CD4-positive, alpha-beta T cell treated with Interleukin-21 for 1 hour (primary cell): ENCODE data around the gene OR13C5.
"Not testable (repeated sequence)": the region's sequence is repeated elsewhere in the genome, so short reads cannot be mapped to it uniquely, and the experiment has no call there.

Experiments used
- DNase-seq: peaks from one replicate; pipeline ENCODE4 v3.0.0-alpha.2; 2020

Gene OR13C5

GRCh38 chr9:104599313-104599712, at the start of gene OR13C5:
Gene OR13C5 (minus strand): TSS chr9:104599413. CDS start chr9:104599413, 0 bp downstream.
- not testable (repeated sequence) for DNase-seq

- no peak for DNase-seq
Observed at GRCh38 chr9:104635456-104635855, 36.2 kb upstream of the OR13C5 start.

GRCh38 chr9:104633976-104634520, 34.8 kb upstream of the OR13C5 start:
- no peak for DNase-seq

GRCh38 chr9:104625964-104626363, 26.8 kb upstream of the OR13C5 start:
- not testable (repeated sequence) for DNase-seq

GRCh38 chr9:104618104-104618503, 18.9 kb upstream of the OR13C5 start, which contains the start of gene OR13C9:
Gene OR13C9 (minus strand): TSS chr9:104618204. CDS start chr9:104618204, 0 bp downstream.
- no peak for DNase-seq

- no peak for DNase-seq
Observed at GRCh38 chr9:104617418-104617817, 18.2 kb upstream of the OR13C5 start.

- DNase-seq: no peak
Observed at GRCh38 chr9:104611213-104611612, 12.0 kb upstream of the OR13C5 start.

GRCh38 chr9:104608336-104608735, 9.1 kb upstream of the OR13C5 start:
- DNase-seq: no peak

- no peak for DNase-seq
Observed at GRCh38 chr9:104606152-104606551, 6.9 kb upstream of the OR13C5 start.

GRCh38 chr9:104605527-104605926, 6.3 kb upstream of the OR13C5 start, which contains the start of gene OR13C2:
Gene OR13C2 (minus strand): TSS chr9:104605627. CDS start chr9:104605627, 0 bp downstream.
- not testable (repeated sequence) for DNase-seq

GRCh38 chr9:104604801-104605200, 5.6 kb upstream of the OR13C5 start:
- no peak for DNase-seq

- DNase-seq: not testable (repeated sequence)
Observed at GRCh38 chr9:104598749-104599148, 464 bp downstream of the OR13C5 start.

GRCh38 chr9:104589626-104590025, 9.6 kb downstream of the OR13C5 start:
- DNase-seq: no peak

GRCh38 chr9:104586496-104587180, 12.6 kb downstream of the OR13C5 start:
- no peak for DNase-seq

GRCh38 chr9:104580562-104580961, 18.7 kb downstream of the OR13C5 start:
- DNase-seq: no peak

GRCh38 chr9:104577263-104577662, 21.9 kb downstream of the OR13C5 start:
- DNase-seq: no peak

- no peak for DNase-seq
Observed at GRCh38 chr9:104575456-104575855, 23.8 kb downstream of the OR13C5 start.

- DNase-seq: no peak
Observed at GRCh38 chr9:104572612-104573011, 26.6 kb downstream of the OR13C5 start.

- DNase-seq: no peak
Observed at GRCh38 chr9:104568868-104569267, 30.3 kb downstream of the OR13C5 start, which contains the start of gene OR13C8. Gene OR13C8 (plus strand): TSS chr9:104569168. CDS start chr9:104569168, 0 bp downstream.

GRCh38 chr9:104564358-104564757, 34.9 kb downstream of the OR13C5 start:
- no peak for DNase-seq

GRCh38 chr9:104556830-104557634, 42.2 kb downstream of the OR13C5 start:
- DNase-seq: no peak

GRCh38 chr9:104555521-104555920, 43.7 kb downstream of the OR13C5 start:
- DNase-seq: no peak

GRCh38 chr9:104553261-104553660, 46.0 kb downstream of the OR13C5 start:
- DNase-seq: no peak
